AG09309 (cell line): ENCODE results near the gene GPR39.

ENCODE experiments used
- DNase-seq: peaks from one replicate; pipeline ENCODE4 v3.0.0-alpha.2; 2010; ENCODE audit warnings: low read depth
- H3K4me3 ChIP-seq: 2 replicates; pipeline ENCODE4 v1.5.1; 2011; ENCODE audit warnings: mild to moderate bottlenecking, low read depth, low read length, moderate library complexity; ENCODE audit not compliant: control insufficient read depth
- TF ChIP-seq, protein P1 (sequence below): IDR thresholded peaks from 2 replicates; pipeline ENCODE4 v1.5.1; 2011; ENCODE audit warnings: mild to moderate bottlenecking, low read depth, low read length, inconsistent platforms; ENCODE audit not compliant: insufficient read depth, control insufficient read depth; ENCODE audit errors: missing control alignments

Gene GPR39

GRCh38 chr2:132584976-132585817, 168.6 kb downstream of the GPR39 start:
- DNase-seq = no peak
- H3K4me3 ChIP-seq = no peak overlapping the region
- TF ChIP-seq, protein P1, sequence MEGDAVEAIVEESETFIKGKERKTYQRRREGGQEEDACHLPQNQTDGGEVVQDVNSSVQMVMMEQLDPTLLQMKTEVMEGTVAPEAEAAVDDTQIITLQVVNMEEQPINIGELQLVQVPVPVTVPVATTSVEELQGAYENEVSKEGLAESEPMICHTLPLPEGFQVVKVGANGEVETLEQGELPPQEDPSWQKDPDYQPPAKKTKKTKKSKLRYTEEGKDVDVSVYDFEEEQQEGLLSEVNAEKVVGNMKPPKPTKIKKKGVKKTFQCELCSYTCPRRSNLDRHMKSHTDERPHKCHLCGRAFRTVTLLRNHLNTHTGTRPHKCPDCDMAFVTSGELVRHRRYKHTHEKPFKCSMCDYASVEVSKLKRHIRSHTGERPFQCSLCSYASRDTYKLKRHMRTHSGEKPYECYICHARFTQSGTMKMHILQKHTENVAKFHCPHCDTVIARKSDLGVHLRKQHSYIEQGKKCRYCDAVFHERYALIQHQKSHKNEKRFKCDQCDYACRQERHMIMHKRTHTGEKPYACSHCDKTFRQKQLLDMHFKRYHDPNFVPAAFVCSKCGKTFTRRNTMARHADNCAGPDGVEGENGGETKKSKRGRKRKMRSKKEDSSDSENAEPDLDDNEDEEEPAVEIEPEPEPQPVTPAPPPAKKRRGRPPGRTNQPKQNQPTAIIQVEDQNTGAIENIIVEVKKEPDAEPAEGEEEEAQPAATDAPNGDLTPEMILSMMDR = no peak

DNA sequence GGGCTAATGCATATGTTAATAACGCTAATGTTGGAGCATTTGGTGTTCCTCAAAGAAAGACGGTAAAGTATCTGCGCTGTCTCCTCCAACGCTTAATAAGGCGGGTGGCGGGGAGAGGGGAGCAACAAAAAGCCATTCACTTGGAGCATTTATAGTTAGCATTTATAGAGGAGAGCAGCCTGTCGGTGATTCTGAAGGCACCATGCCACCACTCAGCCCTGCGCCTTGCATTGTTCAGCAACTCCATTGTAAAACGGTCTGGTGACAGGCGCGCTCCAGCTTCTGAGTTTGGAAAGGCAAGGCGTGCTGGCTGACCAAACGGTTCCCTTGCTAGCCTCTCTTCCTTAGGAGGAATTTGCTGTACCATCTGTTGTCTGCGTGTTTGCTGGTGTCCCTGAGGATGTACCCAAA, 169.5 kb downstream of the GPR39 start:
- no peak for DNase-seq
- H3K4me3 ChIP-seq = no peak overlapping the region

GRCh38 chr2:132586835-132587234, 170.2 kb downstream of the GPR39 start:
- no peak overlapping the region for H3K4me3 ChIP-seq

More for the DNA sequence above, 169.5 kb downstream of the GPR39 start:
- TF ChIP-seq, protein P1 = no peak

DNA sequence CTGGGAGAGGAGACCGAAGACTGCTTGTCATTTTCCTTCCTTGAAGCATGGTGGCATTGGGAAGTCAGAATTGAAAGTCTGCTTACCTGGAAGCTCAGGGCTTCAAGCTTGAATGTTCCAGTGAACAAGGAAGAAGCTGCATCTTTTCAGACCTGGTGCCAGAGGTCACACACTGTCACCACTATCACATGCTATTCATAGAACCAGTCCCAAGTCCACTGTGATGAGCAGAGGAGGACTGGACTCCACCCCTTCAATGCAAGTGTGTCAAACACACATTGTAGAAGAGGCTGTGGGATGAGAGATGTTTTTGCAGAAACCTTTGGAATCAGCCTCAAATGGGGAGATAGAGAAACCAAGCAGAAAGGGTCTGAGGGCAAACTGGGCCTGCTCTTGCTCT, 172.0 kb downstream of the GPR39 start:
- no peak overlapping the region for H3K4me3 ChIP-seq
- TF ChIP-seq, protein P1 = no peak
- no peak for DNase-seq

More at GRCh38 chr2:132586835-132587234, 170.2 kb downstream of the GPR39 start:
- TF ChIP-seq, protein P1 = no peak
- DNase-seq = no peak

- no peak for DNase-seq
- TF ChIP-seq, protein P1 = no peak
- no peak overlapping the region for H3K4me3 ChIP-seq
These were observed 172.7 kb downstream of the GPR39 start for GRCh38 chr2:132589111-132589830.

DNA sequence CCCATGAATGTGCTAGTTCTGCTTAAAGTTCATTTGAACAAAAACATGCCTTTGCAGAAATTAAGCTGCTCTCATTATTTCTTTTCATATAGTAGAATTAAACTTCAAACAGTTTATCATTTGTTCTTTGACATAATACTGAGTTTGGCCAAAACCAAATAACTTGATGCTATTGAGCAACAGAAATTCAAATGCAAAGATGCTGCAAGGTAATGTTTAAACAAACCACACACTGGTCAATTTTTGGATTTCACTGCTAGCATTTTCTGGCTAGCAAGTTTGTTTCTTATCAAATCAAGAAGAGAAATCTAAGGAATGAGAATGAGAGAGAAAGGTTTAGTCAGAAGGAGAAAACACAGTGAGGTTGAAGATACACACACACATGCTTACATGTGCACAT, 173.4 kb downstream of the GPR39 start:
- no peak overlapping the region for H3K4me3 ChIP-seq
- no peak for DNase-seq
- TF ChIP-seq, protein P1 = no peak
